Bronchial epithelial cell (primary cell): ENCODE results near the gene DDX6. TPM values are rescaled to one million over a fixed set of nuclear protein-coding genes. Genes with fewer than 3 reads are reported as not detected.
A peak's percentile ranks its signal among the peaks of the same experiment; 100 is the strongest.
"Not testable (repeated sequence)": the region's sequence is repeated elsewhere in the genome, so short reads cannot be mapped to it uniquely, and the experiment has no call there.

ENCODE experiments used
- DNase-seq: peaks from one replicate; pipeline ENCODE4 v3.0.0-alpha.2; 2010; ENCODE audit warnings: low read depth
- FAIRE-seq: peaks from 2 replicates; lab custom pipeline; 2011; peaks lifted over from hg19 to GRCh38; lab: Jason Lieb, UNC
- H3K27me3 ChIP-seq: 2 replicates; pipeline ENCODE4 v1.5.1; 2011; ENCODE audit warnings: low read length; ENCODE audit not compliant: control insufficient read depth, insufficient read depth
- H3K36me3 ChIP-seq: 2 replicates; pipeline ENCODE4 v1.5.1; 2011; ENCODE audit warnings: low read length; ENCODE audit not compliant: control insufficient read depth, insufficient read depth
- H3K4me3 ChIP-seq: 2 replicates; pipeline ENCODE4 v1.5.1; 2011; ENCODE audit warnings: mild to moderate bottlenecking, low read depth, low read length, control low read depth
- CTCF ChIP-seq: IDR thresholded peaks from 2 replicates; pipeline ENCODE4 v1.5.1; 2011; ENCODE audit warnings: mild to moderate bottlenecking, moderate library complexity, low read length, control low read depth, inconsistent platforms; ENCODE audit not compliant: insufficient read depth, severe bottlenecking
- total RNA-seq: library from RNA; depleted of rRNA; stranded (reverse); fragments of >200 nt; gene quantifications from 2 replicates; pipeline ENCODE4 v1.2.1, GENCODE V29; 2014

DDX6 gene
- total RNA-seq, 1 donor from 2014 or later, result 87.9 TPM

DNA sequence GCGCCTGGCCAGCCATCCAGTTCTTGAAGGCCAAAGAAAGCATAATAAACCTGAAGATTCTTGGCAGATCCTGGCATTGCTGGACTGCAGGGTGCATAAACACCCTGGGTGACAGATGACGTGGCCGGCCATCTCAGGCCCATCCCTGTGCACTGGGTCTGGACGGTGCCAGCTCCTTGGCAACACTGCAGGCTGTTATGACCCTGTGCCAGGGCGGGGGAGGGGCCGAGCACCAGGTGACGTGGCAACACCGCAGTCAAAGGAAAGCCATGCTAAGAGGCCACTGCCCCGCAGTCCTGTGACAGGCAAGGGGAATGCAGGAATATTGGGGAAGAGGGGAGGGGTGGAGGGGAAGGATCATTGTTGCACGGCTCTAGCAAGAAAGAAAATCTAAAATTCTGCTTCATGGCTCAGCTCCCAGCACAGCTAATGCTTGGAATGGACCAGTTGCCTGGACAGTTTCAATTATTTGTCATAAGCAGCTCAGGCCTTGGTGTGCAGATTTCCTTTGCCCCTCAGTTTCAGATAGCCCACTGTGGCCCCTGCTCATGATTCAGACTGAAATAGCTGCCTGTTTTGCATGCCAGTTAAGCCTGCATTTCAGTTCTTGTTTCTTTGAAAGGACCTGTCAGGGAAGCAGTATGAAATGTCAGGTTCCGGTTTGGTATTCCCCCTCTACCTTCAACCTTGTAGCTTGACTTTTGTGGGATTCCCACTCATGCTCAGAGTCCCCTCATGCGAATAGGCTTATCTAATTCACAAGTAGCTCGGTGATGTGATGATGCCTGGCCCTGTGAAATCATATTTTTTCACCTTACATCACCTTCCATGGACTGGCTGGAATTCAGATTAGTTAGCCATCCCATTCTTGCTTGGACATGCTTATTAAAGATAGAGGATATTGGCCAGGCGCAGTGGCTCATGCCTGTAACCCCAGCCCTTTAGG, 29.7 kb upstream of the DDX6 start:
- TF ChIP-seq CTCF, result no peak
- FAIRE-seq, result peak; percentile 32

GRCh38 chr11:118820025-118820379, 29.0 kb upstream of the DDX6 start:
- not testable (repeated sequence) for H3K27me3 ChIP-seq, FAIRE-seq, DNase-seq, H3K4me3 ChIP-seq, H3K36me3 ChIP-seq

More for the DNA sequence above, 29.7 kb upstream of the DDX6 start:
- no peaks in the 10 kb centered on the region for H3K36me3 ChIP-seq
- H3K27me3 ChIP-seq, result no peaks in the 10 kb centered on the region
- DNase-seq, result peak; percentile 17
- no peak overlapping the region for H3K4me3 ChIP-seq

DNA sequence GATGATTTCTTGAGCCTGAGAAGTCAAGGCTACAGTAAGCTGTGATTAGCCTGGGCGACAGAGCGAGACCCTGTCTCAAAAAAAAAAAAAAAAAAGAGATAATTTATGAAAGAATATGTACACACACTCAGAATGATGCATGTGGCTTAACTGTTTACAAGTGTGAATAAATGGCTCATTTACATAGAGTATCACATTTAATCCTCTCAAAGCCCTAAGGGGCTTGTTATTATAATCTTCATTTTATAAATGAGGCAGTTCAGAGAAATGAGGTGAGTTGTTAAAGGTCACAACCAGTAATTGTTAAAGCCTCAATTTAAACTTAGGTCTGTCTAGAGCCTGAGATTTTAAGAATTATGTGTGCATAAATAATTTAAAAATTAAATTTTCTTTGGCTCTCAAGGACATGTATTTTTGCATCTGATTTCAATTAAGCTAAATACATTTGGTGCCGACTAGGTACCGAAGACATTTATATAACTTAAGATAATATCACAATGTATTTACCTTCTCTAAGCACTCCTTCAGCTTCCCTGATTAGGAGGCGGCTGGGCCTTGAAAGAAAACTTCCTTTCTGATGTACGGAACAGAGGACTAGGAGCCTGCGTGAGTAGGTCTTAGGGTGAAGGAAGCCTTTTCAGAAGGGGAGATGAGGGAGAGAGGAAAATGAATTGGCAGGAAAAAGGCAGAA, 28.5 kb upstream of the DDX6 start:
- no peak for TF ChIP-seq CTCF

GRCh38 chr11:118818130-118818529, 27.2 kb upstream of the DDX6 start:
- Histone ChIP-seq H3K27me3 (no peaks in the 10 kb centered on the region), H3K4me3 (no peak overlapping the region), H3K36me3 (no peaks in the 10 kb centered on the region)
- DNase-seq, result no peak
- TF ChIP-seq CTCF, result no peak
- FAIRE-seq, result no peak

More for the DNA sequence above, 28.5 kb upstream of the DDX6 start:
- no peak overlapping the region for H3K4me3 ChIP-seq
- FAIRE-seq, result no peak
- H3K27me3 ChIP-seq, result no peaks in the 10 kb centered on the region
- H3K36me3 ChIP-seq, result no peaks in the 10 kb centered on the region
- no peak for DNase-seq

- no peaks in the 10 kb centered on the region for H3K27me3 ChIP-seq
- TF ChIP-seq CTCF, result no peak
- DNase-seq, result no peak
- no peak for FAIRE-seq
- no peak overlapping the region for H3K4me3 ChIP-seq
- no peaks in the 10 kb centered on the region for H3K36me3 ChIP-seq
Observed at GRCh38 chr11:118813551-118813950, 22.6 kb upstream of the DDX6 start.

DNA sequence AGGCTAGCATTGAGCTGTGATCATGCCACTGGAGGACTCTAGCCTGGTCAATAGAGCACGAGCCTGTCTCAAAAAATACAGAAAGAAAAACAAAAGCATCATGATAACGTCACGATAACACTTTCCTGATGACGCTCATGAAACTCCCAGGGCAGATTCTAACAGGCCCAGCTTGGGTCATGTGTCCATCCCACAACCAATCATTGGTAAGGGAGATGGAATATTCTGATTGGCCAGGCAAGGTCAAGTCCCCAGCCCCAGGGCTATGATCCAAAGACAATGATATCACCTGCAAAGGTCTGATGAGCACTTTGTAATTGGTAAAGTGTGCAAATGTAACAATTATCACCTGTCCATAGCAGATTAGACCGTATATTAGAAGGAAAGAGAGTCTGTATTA, 21.5 kb upstream of the DDX6 start:
- Histone ChIP-seq H3K27me3 (no peaks in the 10 kb centered on the region), H3K4me3 (no peak overlapping the region), H3K36me3 (no peaks in the 10 kb centered on the region)
- FAIRE-seq, result no peak
- no peak for TF ChIP-seq CTCF
- DNase-seq, result no peak
